ENCODE measurements around the gene ZNF8. TPM values are rescaled to one million over a fixed set of nuclear protein-coding genes. Genes with fewer than 3 reads are reported as not detected.

Gene ZNF8
- total and polyA plus RNA-seq, 10 of the 15 experiments (the other 5 are each of a cell fraction or from before 2014, with no cell fraction given), result 0.46 to 5.4 (median 2.6) TPM

DNA sequence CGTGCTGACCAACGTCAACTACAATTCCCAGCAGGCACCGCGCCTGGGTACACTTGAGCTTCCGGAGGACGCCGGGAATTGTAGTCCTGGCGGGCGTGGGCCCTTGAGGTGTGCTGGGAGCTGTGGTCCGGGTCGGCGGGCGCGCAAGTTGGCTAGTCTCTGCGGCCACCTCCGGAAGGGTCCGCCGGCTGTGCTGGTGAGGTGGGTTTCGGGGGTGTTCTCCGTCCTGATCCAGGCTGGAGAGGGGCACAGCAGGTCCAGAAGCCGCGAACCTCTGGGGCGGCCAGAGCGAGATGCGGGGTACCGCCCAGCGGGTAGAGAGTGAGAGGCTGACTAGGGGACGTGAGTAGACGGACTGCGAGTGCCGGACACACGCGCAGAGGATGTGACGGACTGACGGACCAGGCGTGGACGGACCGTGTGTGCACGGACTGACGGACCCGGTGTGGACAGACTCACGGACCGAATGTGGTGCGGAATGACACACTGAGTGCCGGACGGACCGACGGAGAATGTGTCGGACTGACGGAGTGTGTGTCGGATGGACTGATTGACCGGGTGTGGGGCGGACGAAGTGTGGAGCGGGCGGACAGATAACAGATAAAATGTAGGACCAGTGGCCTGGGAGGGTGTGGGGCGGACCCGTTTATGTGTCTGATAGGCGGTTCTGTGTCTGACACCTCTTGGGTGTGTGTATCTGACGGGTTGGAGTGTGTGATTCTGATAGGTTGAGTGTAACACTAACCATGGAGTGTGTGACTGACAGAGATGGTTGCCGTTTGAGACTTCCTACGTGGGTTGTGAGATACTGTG, 48.4 kb downstream of the ZNF8 start, which contains the start of gene ZSCAN22 (continued):
- TF ChIP-seq, protein P1, sequence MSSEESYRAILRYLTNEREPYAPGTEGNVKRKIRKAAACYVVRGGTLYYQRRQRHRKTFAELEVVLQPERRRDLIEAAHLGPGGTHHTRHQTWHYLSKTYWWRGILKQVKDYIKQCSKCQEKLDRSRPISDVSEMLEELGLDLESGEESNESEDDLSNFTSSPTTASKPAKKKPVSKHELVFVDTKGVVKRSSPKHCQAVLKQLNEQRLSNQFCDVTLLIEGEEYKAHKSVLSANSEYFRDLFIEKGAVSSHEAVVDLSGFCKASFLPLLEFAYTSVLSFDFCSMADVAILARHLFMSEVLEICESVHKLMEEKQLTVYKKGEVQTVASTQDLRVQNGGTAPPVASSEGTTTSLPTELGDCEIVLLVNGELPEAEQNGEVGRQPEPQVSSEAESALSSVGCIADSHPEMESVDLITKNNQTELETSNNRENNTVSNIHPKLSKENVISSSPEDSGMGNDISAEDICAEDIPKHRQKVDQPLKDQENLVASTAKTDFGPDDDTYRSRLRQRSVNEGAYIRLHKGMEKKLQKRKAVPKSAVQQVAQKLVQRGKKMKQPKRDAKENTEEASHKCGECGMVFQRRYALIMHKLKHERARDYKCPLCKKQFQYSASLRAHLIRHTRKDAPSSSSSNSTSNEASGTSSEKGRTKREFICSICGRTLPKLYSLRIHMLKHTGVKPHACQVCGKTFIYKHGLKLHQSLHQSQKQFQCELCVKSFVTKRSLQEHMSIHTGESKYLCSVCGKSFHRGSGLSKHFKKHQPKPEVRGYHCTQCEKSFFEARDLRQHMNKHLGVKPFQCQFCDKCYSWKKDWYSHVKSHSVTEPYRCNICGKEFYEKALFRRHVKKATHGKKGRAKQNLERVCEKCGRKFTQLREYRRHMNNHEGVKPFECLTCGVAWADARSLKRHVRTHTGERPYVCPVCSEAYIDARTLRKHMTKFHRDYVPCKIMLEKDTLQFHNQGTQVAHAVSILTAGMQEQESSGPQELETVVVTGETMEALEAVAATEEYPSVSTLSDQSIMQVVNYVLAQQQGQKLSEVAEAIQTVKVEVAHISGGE (CRISPR knock-in tag; IDR thresholded peaks at IDR 0.05), result peak; percentile 89
- peak; percentile 49 for TF ChIP-seq SP1 (IDR thresholded peaks at IDR 0.05; ENCODE audit: low read depth, low read length)
- 0 out of 2 replicates have a peak, but pooled peaks have one; percentile 48 for TF ChIP-seq MEF2A (IDR thresholded peaks at IDR 0.05; ENCODE audit: insufficient read depth, low read depth, low read length)
- TF ChIP-seq, protein P2, sequence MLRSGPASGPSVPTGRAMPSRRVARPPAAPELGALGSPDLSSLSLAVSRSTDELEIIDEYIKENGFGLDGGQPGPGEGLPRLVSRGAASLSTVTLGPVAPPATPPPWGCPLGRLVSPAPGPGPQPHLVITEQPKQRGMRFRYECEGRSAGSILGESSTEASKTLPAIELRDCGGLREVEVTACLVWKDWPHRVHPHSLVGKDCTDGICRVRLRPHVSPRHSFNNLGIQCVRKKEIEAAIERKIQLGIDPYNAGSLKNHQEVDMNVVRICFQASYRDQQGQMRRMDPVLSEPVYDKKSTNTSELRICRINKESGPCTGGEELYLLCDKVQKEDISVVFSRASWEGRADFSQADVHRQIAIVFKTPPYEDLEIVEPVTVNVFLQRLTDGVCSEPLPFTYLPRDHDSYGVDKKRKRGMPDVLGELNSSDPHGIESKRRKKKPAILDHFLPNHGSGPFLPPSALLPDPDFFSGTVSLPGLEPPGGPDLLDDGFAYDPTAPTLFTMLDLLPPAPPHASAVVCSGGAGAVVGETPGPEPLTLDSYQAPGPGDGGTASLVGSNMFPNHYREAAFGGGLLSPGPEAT (IDR thresholded peaks at IDR 0.05; ENCODE audit: low read depth), result peak; percentile 93
- TF ChIP-seq NBN (IDR thresholded peaks at IDR 0.05), result peak; percentile 96
- TF ChIP-seq GABPA (IDR thresholded peaks at IDR 0.05; ENCODE audit: low read depth), result peak; percentile 96
- TF ChIP-seq, protein P3, sequence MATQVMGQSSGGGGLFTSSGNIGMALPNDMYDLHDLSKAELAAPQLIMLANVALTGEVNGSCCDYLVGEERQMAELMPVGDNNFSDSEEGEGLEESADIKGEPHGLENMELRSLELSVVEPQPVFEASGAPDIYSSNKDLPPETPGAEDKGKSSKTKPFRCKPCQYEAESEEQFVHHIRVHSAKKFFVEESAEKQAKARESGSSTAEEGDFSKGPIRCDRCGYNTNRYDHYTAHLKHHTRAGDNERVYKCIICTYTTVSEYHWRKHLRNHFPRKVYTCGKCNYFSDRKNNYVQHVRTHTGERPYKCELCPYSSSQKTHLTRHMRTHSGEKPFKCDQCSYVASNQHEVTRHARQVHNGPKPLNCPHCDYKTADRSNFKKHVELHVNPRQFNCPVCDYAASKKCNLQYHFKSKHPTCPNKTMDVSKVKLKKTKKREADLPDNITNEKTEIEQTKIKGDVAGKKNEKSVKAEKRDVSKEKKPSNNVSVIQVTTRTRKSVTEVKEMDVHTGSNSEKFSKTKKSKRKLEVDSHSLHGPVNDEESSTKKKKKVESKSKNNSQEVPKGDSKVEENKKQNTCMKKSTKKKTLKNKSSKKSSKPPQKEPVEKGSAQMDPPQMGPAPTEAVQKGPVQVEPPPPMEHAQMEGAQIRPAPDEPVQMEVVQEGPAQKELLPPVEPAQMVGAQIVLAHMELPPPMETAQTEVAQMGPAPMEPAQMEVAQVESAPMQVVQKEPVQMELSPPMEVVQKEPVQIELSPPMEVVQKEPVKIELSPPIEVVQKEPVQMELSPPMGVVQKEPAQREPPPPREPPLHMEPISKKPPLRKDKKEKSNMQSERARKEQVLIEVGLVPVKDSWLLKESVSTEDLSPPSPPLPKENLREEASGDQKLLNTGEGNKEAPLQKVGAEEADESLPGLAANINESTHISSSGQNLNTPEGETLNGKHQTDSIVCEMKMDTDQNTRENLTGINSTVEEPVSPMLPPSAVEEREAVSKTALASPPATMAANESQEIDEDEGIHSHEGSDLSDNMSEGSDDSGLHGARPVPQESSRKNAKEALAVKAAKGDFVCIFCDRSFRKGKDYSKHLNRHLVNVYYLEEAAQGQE (IDR thresholded peaks at IDR 0.05; ENCODE audit: low read depth, low read length), result no peak
- TF ChIP-seq, protein P4, sequence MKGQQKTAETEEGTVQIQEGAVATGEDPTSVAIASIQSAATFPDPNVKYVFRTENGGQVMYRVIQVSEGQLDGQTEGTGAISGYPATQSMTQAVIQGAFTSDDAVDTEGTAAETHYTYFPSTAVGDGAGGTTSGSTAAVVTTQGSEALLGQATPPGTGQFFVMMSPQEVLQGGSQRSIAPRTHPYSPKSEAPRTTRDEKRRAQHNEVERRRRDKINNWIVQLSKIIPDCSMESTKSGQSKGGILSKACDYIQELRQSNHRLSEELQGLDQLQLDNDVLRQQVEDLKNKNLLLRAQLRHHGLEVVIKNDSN (IDR thresholded peaks at IDR 0.05; ENCODE audit: borderline replicate concordance, extremely low read length, insufficient read depth, low read depth, low read length), result no peak
- peak; percentile 50 for TF ChIP-seq YY1 (IDR thresholded peaks at IDR 0.05; ENCODE audit: low read depth, low read length)
- TF ChIP-seq IKZF1 (conservative IDR thresholded peaks at IDR 0.05), result peak; percentile 100
- TF ChIP-seq, protein P5, sequence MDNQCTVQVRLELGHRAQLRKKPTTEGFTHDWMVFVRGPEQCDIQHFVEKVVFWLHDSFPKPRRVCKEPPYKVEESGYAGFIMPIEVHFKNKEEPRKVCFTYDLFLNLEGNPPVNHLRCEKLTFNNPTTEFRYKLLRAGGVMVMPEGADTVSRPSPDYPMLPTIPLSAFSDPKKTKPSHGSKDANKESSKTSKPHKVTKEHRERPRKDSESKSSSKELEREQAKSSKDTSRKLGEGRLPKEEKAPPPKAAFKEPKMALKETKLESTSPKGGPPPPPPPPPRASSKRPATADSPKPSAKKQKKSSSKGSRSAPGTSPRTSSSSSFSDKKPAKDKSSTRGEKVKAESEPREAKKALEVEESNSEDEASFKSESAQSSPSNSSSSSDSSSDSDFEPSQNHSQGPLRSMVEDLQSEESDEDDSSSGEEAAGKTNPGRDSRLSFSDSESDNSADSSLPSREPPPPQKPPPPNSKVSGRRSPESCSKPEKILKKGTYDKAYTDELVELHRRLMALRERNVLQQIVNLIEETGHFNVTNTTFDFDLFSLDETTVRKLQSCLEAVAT (IDR thresholded peaks at IDR 0.05), result peak; percentile 51
- TF ChIP-seq KLF5 (IDR thresholded peaks at IDR 0.05; ENCODE audit: partially characterized antibody), result peak; percentile 47
- peak; percentile 94 for TF ChIP-seq HCFC1 (IDR thresholded peaks at IDR 0.05; ENCODE audit: low read length)
- no peak for TF ChIP-seq HDAC6 (IDR thresholded peaks at IDR 0.05; ENCODE audit: unreplicated experiment)
- peak; percentile 96 for TF ChIP-seq CREB1 (IDR thresholded peaks at IDR 0.05; ENCODE audit: low read depth)
- peak; percentile 36; the same call in 1 of the 2 replicates for TF ChIP-seq TAF1 (IDR thresholded peaks at IDR 0.05; ENCODE audit: borderline replicate concordance, low read depth, low read length)
- TF ChIP-seq FOXK2 (IDR thresholded peaks at IDR 0.05), result 0 out of 2 replicates have a peak, but pooled peaks have one; percentile 25
- TF ChIP-seq ZSCAN29 (IDR thresholded peaks at IDR 0.05), result 0 out of 2 replicates have a peak, but pooled peaks have one; percentile 33
- 0 out of 2 replicates have a peak, but pooled peaks have one; percentile 15 for TF ChIP-seq ZNF217 (IDR thresholded peaks at IDR 0.05)

All from GM12878 (cell line).